ENCODE results near the gene DLG1.

Gene DLG1

GRCh38 chr3:197257711-197258110 is 40.7 kb downstream of the DLG1 start:
- DNase-seq, result no peak
- H4K20me1 ChIP-seq (ENCODE audit: insufficient read depth, low read length), result peaks cover 11% of the 10 kb centered on the region; the same call in 1 of the 2 replicates
- H3K4me3 ChIP-seq (ENCODE audit: low read length), result no peak overlapping the region
- H3K9me3 ChIP-seq (replicated peaks; ENCODE audit: insufficient read depth, low read length), result no peaks in the 10 kb centered on the region
- no peaks in the 10 kb centered on the region for H3K27me3 ChIP-seq (replicated peaks; ENCODE audit: insufficient read depth, low read length)
- H3K4me1 ChIP-seq (ENCODE audit: low read length), result no peaks in the 10 kb centered on the region
- no peaks in the 10 kb centered on the region for H3K36me3 ChIP-seq (replicated peaks; ENCODE audit: insufficient read depth, low read length)
- H3K9ac ChIP-seq (ENCODE audit: low read length), result no peak overlapping the region
- H2AFZ ChIP-seq (ENCODE audit: low read length), result no peak overlapping the region
- no peaks in the 10 kb centered on the region for H3K9me2 ChIP-seq (replicated peaks; ENCODE audit: insufficient read depth, low read length)
- peaks cover 8% of the 10 kb centered on the region; the same call in 1 of the 2 replicates for H3F3A ChIP-seq (ENCODE audit: insufficient read depth, low read length)
- TF ChIP-seq CTCF (IDR thresholded peaks at IDR 0.05; ENCODE audit: low read length), result no peak
- no peak for TF ChIP-seq EZH2phosphoT487 (IDR thresholded peaks at IDR 0.05; ENCODE audit: low read length)
- no peak for TF ChIP-seq EZH2 (optimal IDR thresholded peaks at IDR 0.05; ENCODE audit: low read depth, low read length)
- peaks cover 89% of the 10 kb centered on the region for H3K79me2 ChIP-seq (ENCODE audit: low read length)
- H3K27ac ChIP-seq (ENCODE audit: low read length), result no peak overlapping the region
- no peak overlapping the region for H3K4me2 ChIP-seq (ENCODE audit: low read depth, low read length)

DNA sequence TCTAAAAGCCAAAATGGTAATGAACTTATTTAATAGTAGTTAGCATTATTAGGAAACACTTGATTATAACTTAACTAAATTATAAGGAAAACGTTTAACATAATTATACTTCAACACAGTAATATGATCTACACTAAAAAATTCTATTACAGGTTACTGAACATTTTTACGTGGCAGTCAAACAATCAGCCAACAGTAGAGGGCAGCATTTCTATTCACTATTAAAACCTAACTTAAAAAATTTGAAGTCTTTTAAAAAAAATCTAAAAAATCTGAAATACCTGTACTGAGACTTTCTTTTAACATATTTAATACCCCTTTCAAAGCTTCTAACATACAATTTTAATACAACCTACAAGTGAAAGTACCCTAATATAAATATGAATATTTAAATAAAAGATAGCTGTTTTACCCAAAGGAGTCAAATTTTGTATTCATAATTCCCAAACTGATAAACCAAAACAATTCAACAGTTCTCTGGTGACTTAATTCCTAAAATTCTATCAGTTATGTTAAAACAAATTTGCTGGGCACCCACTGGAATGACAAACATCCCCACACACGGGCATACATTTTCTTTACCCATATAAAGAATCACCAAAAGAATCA is 41.5 kb downstream of the DLG1 start:
- Histone ChIP-seq H3F3A (ENCODE audit: insufficient read depth, low read length) (peaks cover 8% of the 10 kb centered on the region; the same call in 1 of the 2 replicates), H3K9me2 (replicated peaks; ENCODE audit: insufficient read depth, low read length) (no peaks in the 10 kb centered on the region), H3K4me3 (ENCODE audit: low read length) (no peak overlapping the region), H3K27ac (ENCODE audit: low read length) (no peak overlapping the region), H3K9me3 (replicated peaks; ENCODE audit: insufficient read depth, low read length) (no peaks in the 10 kb centered on the region), H3K79me2 (ENCODE audit: low read length) (peaks cover 89% of the 10 kb centered on the region), H3K27me3 (replicated peaks; ENCODE audit: insufficient read depth, low read length) (no peaks in the 10 kb centered on the region), H3K9ac (ENCODE audit: low read length) (no peak overlapping the region), H4K20me1 (ENCODE audit: insufficient read depth, low read length) (peaks cover 11% of the 10 kb centered on the region; the same call in 1 of the 2 replicates), H3K4me1 (ENCODE audit: low read length) (no peaks in the 10 kb centered on the region), H3K4me2 (ENCODE audit: low read depth, low read length) (no peak overlapping the region), H2AFZ (ENCODE audit: low read length) (no peak overlapping the region), H3K36me3 (replicated peaks; ENCODE audit: insufficient read depth, low read length) (0 out of 2 replicates have a peak, but pooled peaks cover 6% of the 10 kb centered on the region)
- DNase-seq, result peak; percentile 65
- no peak for TF ChIP-seq EZH2 (optimal IDR thresholded peaks at IDR 0.05; ENCODE audit: low read depth, low read length)
- TF ChIP-seq CTCF (IDR thresholded peaks at IDR 0.05; ENCODE audit: low read length), result peak; percentile 81
- TF ChIP-seq EZH2phosphoT487 (IDR thresholded peaks at IDR 0.05; ENCODE audit: low read length), result no peak

- Histone ChIP-seq H3K4me3 (ENCODE audit: low read length) (no peak overlapping the region), H3K4me1 (ENCODE audit: low read length) (no peaks in the 10 kb centered on the region), H2AFZ (ENCODE audit: low read length) (no peak overlapping the region), H3K9me2 (replicated peaks; ENCODE audit: insufficient read depth, low read length) (no peaks in the 10 kb centered on the region), H3K9ac (ENCODE audit: low read length) (no peak overlapping the region), H3K9me3 (replicated peaks; ENCODE audit: insufficient read depth, low read length) (no peaks in the 10 kb centered on the region), H3K27ac (ENCODE audit: low read length) (no peak overlapping the region), H3F3A (ENCODE audit: insufficient read depth, low read length) (peaks cover 8% of the 10 kb centered on the region; the same call in 1 of the 2 replicates), H4K20me1 (ENCODE audit: insufficient read depth, low read length) (peaks cover 11% of the 10 kb centered on the region; the same call in 1 of the 2 replicates), H3K36me3 (replicated peaks; ENCODE audit: insufficient read depth, low read length) (0 out of 2 replicates have a peak, but pooled peaks cover 7% of the 10 kb centered on the region), H3K79me2 (ENCODE audit: low read length) (peaks cover 89% of the 10 kb centered on the region), H3K27me3 (replicated peaks; ENCODE audit: insufficient read depth, low read length) (no peaks in the 10 kb centered on the region), H3K4me2 (ENCODE audit: low read depth, low read length) (no peak overlapping the region)
- TF ChIP-seq EZH2 (optimal IDR thresholded peaks at IDR 0.05; ENCODE audit: low read depth, low read length), result no peak
- no peak for TF ChIP-seq CTCF (IDR thresholded peaks at IDR 0.05; ENCODE audit: low read length)
- no peak for TF ChIP-seq EZH2phosphoT487 (IDR thresholded peaks at IDR 0.05; ENCODE audit: low read length)
- DNase-seq, result no peak
Measured at GRCh38 chr3:197256104-197256503, 42.3 kb downstream of the DLG1 start.

Data from MM.1S (cell line).